Colonic mucosa (tissue), 4 donors: ENCODE measurements around the gene USP31. TPM values are rescaled to one million over a fixed set of nuclear protein-coding genes. Genes with fewer than 3 reads are reported as not detected.

ENCODE experiments used
- DNase-seq: peaks from one replicate; pipeline ENCODE4 v3.0.0-alpha.2; 2020
- H3K27ac ChIP-seq: fragments of 200-600 bp; one replicate; pipeline ENCODE4 v1.8.0; 2021
- H3K27me3 ChIP-seq: fragments of 200-600 bp; one replicate; pipeline ENCODE4 v1.8.0; 2021
- H3K36me3 ChIP-seq: fragments of 200-600 bp; one replicate; pipeline ENCODE4 v1.8.0; 2021
- H3K4me1 ChIP-seq: fragments of 200-600 bp; one replicate; pipeline ENCODE4 v1.8.0; 2021; ENCODE audit warnings: mild to moderate bottlenecking
- H3K4me3 ChIP-seq: fragments of 200-600 bp; one replicate; pipeline ENCODE4 v1.8.0; 2021
- H3K9ac ChIP-seq, 2 donors: one replicate each; pipeline ENCODE4 v1.7.0; 2013; ENCODE audit warnings: control low read depth in 2 of 2, low read depth in 2 of 2, low read length in 2 of 2
- H3K9me3 ChIP-seq: fragments of 200-600 bp; one replicate; pipeline ENCODE4 v1.8.0; 2021
- intact Hi-C: fragments of 100-400 bp; cut with DNase I; formaldehyde crosslinking; loops from one replicate; pipeline ENCODE4 v1.14.1; 2022
- total RNA-seq, 2 donors: library from RNA; stranded (reverse); fragmentation: NEBNext Ultra II Directional in 1 of 2; extraction: Animal tissue kit (Norgen Biotek cat#: 25700) in 1 of 2; gene quantifications; one replicate each; pipeline ENCODE4 v1.2.1, GENCODE V29; 2021
- TF ChIP-seq, protein P1 (sequence below): fragments of 200-600 bp; IDR thresholded peaks from one replicate; pipeline ENCODE4 v1.8.0; 2022; ENCODE audit warnings: antibody characterized with exemption, mild to moderate bottlenecking
- donor health status: healthy.
- donor health status: DM: no; HTN: no; CAD: no.
- donor health status: DM: no; HTN: no; CAD: no.

Gene USP31
- total RNA-seq, 2 donors from 2014 or later: 5.9 to 9.8 TPM

- Histone ChIP-seq H3K27ac (no peak overlapping the region), H3K36me3 (no peaks in the 10 kb centered on the region), H3K27me3 (no peaks in the 10 kb centered on the region), H3K9me3 (no peaks in the 10 kb centered on the region), H3K9ac (no peak overlapping the region), H3K4me3 (no peak overlapping the region), H3K4me1 (no peaks in the 10 kb centered on the region)
- no peak for DNase-seq
- TF ChIP-seq, protein P1, sequence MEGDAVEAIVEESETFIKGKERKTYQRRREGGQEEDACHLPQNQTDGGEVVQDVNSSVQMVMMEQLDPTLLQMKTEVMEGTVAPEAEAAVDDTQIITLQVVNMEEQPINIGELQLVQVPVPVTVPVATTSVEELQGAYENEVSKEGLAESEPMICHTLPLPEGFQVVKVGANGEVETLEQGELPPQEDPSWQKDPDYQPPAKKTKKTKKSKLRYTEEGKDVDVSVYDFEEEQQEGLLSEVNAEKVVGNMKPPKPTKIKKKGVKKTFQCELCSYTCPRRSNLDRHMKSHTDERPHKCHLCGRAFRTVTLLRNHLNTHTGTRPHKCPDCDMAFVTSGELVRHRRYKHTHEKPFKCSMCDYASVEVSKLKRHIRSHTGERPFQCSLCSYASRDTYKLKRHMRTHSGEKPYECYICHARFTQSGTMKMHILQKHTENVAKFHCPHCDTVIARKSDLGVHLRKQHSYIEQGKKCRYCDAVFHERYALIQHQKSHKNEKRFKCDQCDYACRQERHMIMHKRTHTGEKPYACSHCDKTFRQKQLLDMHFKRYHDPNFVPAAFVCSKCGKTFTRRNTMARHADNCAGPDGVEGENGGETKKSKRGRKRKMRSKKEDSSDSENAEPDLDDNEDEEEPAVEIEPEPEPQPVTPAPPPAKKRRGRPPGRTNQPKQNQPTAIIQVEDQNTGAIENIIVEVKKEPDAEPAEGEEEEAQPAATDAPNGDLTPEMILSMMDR: no peak
- intact Hi-C loops: no loop called here
Observed at GRCh38 chr16:23082161-23082788, 67.0 kb downstream of the USP31 start.

GRCh38 chr16:23081675-23082119 lies 67.6 kb downstream of the USP31 start:
- TF ChIP-seq, protein P1: no peak
- H3K9me3 ChIP-seq: no peaks in the 10 kb centered on the region
- no peaks in the 10 kb centered on the region for H3K36me3 ChIP-seq
- DNase-seq: no peak
- no peaks in the 10 kb centered on the region for H3K4me1 ChIP-seq
- no peaks in the 10 kb centered on the region for H3K27me3 ChIP-seq
- no peak overlapping the region for H3K9ac ChIP-seq
- no peak overlapping the region for H3K27ac ChIP-seq
- no peak overlapping the region for H3K4me3 ChIP-seq
- intact Hi-C loops: no loop called here

DNA sequence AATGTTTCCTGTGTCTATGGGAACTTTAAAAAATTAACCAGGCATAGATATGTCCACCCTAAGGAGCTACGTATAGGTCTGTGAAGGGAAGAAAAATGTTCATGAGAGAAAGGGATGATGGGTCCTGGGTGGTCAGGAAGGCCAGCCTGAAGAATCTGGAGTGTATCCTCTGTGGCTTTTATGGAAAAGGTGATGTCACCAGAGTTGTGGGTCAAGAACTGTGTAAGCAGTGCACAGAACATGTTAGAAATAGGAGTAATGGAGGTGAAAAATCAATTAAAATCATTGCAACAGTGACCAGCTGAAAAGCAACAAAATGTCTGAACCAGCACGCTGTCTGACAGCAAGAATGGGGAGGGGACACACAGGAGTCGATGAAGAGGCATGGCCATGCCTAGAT lies 68.5 kb downstream of the USP31 start:
- intact Hi-C loops: no loop called here
- Histone ChIP-seq H3K9me3 (no peaks in the 10 kb centered on the region), H3K4me3 (no peak overlapping the region), H3K4me1 (no peaks in the 10 kb centered on the region), H3K27me3 (no peaks in the 10 kb centered on the region), H3K36me3 (no peaks in the 10 kb centered on the region), H3K9ac (no peak overlapping the region), H3K27ac (no peak overlapping the region)
- no peak for DNase-seq
- TF ChIP-seq, protein P1: no peak

DNA sequence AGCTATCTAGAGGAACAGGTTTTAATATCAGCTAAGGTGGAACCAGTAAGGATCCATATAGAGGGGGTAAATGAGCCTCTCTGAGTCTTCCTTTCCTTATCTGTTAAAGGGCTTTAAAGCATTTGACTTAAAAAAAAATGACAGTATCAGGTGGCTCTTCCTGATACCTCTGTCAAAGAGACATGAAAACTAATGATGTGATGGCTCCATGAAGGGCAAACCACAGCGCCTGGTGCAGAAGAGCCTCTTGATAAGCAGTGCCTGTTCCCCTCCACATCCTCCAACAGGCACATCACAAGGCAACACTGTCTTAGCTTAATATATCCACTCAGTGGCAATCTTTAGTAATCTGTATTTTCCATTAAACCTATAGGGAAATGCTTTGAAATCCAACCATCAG lies 68.9 kb downstream of the USP31 start:
- Histone ChIP-seq H3K36me3 (no peaks in the 10 kb centered on the region), H3K4me3 (no peak overlapping the region), H3K27me3 (no peaks in the 10 kb centered on the region), H3K27ac (no peak overlapping the region), H3K9ac (no peak overlapping the region), H3K9me3 (no peaks in the 10 kb centered on the region), H3K4me1 (no peaks in the 10 kb centered on the region)
- DNase-seq: no peak
- intact Hi-C loops: no loop called here
- TF ChIP-seq, protein P1: no peak

DNA sequence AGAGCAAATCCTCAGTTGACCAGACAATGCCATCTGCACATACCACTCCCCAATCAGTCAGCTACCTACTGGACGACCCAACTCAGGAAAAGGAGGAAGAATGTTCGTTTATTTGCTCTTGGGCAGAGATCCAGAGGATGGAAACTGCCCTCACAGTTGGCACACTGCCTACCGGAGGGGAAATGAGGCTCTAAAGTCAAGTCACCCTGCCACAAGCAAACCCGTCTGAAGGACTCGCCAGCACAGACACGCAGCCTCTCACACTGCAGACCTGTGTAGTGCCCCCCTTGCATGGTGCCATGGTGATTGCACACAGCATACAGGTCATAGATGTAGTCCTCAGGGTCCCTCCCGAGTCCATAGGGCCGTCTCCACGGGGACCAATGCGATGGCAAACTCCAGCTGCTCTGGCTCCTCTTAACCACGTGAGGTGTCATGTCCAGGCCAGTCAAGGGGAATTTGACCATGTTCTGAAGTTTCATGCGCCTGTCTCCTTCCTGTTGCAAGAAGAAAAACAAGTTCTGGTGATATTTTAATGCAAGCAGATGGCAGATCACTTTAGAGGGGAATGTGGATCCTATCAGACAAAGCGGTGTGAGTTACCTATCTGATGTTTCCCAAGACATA lies 69.5 kb downstream of the USP31 start:
- Histone ChIP-seq H3K9ac (no peak overlapping the region), H3K27me3 (no peaks in the 10 kb centered on the region), H3K27ac (peak overlapping the region; percentile 27), H3K4me1 (no peaks in the 10 kb centered on the region), H3K4me3 (no peak overlapping the region), H3K9me3 (no peaks in the 10 kb centered on the region), H3K36me3 (no peaks in the 10 kb centered on the region)
- TF ChIP-seq, protein P1: no peak
- intact Hi-C loops: no loop called here
- peak; percentile 78 for DNase-seq
